ENCODE measurements around the gene C6orf47. TPM values are rescaled to one million over a fixed set of nuclear protein-coding genes. Genes with fewer than 3 reads are reported as not detected.

C6orf47 gene
- total and polyA plus RNA-seq, 2 of the 13 experiments (the other 11 are each of a cell fraction or from before 2014, with no cell fraction given), result 1.7 to 18.1 TPM

GRCh38 chr6:31697555-31697954 is 37.0 kb upstream of the C6orf47 start (continued):
- TF ChIP-seq, protein P1, sequence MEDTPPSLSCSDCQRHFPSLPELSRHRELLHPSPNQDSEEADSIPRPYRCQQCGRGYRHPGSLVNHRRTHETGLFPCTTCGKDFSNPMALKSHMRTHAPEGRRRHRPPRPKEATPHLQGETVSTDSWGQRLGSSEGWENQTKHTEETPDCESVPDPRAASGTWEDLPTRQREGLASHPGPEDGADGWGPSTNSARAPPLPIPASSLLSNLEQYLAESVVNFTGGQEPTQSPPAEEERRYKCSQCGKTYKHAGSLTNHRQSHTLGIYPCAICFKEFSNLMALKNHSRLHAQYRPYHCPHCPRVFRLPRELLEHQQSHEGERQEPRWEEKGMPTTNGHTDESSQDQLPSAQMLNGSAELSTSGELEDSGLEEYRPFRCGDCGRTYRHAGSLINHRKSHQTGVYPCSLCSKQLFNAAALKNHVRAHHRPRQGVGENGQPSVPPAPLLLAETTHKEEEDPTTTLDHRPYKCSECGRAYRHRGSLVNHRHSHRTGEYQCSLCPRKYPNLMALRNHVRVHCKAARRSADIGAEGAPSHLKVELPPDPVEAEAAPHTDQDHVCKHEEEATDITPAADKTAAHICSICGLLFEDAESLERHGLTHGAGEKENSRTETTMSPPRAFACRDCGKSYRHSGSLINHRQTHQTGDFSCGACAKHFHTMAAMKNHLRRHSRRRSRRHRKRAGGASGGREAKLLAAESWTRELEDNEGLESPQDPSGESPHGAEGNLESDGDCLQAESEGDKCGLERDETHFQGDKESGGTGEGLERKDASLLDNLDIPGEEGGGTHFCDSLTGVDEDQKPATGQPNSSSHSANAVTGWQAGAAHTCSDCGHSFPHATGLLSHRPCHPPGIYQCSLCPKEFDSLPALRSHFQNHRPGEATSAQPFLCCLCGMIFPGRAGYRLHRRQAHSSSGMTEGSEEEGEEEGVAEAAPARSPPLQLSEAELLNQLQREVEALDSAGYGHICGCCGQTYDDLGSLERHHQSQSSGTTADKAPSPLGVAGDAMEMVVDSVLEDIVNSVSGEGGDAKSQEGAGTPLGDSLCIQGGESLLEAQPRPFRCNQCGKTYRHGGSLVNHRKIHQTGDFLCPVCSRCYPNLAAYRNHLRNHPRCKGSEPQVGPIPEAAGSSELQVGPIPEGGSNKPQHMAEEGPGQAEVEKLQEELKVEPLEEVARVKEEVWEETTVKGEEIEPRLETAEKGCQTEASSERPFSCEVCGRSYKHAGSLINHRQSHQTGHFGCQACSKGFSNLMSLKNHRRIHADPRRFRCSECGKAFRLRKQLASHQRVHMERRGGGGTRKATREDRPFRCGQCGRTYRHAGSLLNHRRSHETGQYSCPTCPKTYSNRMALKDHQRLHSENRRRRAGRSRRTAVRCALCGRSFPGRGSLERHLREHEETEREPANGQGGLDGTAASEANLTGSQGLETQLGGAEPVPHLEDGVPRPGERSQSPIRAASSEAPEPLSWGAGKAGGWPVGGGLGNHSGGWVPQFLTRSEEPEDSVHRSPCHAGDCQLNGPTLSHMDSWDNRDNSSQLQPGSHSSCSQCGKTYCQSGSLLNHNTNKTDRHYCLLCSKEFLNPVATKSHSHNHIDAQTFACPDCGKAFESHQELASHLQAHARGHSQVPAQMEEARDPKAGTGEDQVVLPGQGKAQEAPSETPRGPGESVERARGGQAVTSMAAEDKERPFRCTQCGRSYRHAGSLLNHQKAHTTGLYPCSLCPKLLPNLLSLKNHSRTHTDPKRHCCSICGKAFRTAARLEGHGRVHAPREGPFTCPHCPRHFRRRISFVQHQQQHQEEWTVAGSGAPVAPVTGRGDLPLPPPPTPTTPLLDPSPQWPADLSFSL (CRISPR knock-in tag; IDR thresholded peaks at IDR 0.05), result no peak
- TF ChIP-seq, protein P2, sequence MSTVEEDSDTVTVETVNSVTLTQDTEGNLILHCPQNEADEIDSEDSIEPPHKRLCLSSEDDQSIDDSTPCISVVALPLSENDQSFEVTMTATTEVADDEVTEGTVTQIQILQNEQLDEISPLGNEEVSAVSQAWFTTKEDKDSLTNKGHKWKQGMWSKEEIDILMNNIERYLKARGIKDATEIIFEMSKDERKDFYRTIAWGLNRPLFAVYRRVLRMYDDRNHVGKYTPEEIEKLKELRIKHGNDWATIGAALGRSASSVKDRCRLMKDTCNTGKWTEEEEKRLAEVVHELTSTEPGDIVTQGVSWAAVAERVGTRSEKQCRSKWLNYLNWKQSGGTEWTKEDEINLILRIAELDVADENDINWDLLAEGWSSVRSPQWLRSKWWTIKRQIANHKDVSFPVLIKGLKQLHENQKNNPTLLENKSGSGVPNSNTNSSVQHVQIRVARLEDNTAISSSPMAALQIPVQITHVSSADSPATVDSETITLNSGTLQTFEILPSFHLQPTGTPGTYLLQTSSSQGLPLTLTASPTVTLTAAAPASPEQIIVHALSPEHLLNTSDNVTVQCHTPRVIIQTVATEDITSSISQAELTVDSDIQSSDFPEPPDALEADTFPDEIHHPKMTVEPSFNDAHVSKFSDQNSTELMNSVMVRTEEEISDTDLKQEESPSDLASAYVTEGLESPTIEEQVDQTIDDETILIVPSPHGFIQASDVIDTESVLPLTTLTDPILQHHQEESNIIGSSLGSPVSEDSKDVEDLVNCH (CRISPR knock-in tag; IDR thresholded peaks at IDR 0.05), result no peak
- TF ChIP-seq FOXK1 (CRISPR knock-in tag; IDR thresholded peaks at IDR 0.05; ENCODE audit: borderline replicate concordance, low read depth) (no peak), ATF4 (CRISPR knock-in tag; IDR thresholded peaks at IDR 0.05) (no peak), JUN (CRISPR knock-in tag; IDR thresholded peaks at IDR 0.05) (no peak), ZNF3 (CRISPR knock-in tag; IDR thresholded peaks at IDR 0.05) (no peak), DNMT1 (CRISPR knock-in tag; IDR thresholded peaks at IDR 0.05) (no peak)

Measured in HepG2 (cell line).